WTC11 (cell line): Measurements from ENCODE around the gene MAP3K10.
A peak's percentile ranks its signal among the peaks of the same experiment; 100 is the strongest.

Experiments
- AFF4 ChIP-seq: sonication (generic); formaldehyde crosslinking; IDR thresholded peaks from 2 replicates; pipeline ENCODE4 v1.8.1; 2023; ENCODE audit warnings: mild to moderate bottlenecking, missing genetic modification reagents, borderline replicate concordance
- ATF3 ChIP-seq: sonication (generic); formaldehyde crosslinking; conservative IDR thresholded peaks from 2 replicates; pipeline ENCODE4 v1.8.1; 2022; ENCODE audit warnings: mild to moderate bottlenecking, missing genetic modification reagents
- CTCF ChIP-seq: fragments of 200-600 bp; IDR thresholded peaks from 2 replicates; pipeline ENCODE4 v1.8.0; 2022; ENCODE audit warnings: antibody characterized with exemption
- ESRRA ChIP-seq: sonication (generic); formaldehyde crosslinking; IDR thresholded peaks from 2 replicates; pipeline ENCODE4 v1.8.1; 2022; ENCODE audit warnings: mild to moderate bottlenecking, missing genetic modification reagents, borderline replicate concordance
- GABPB1 ChIP-seq: sonication (generic); formaldehyde crosslinking; IDR thresholded peaks from 2 replicates; pipeline ENCODE4 v1.8.1; 2023; ENCODE audit warnings: mild to moderate bottlenecking, missing genetic modification reagents
- MXD4 ChIP-seq: fragments of 250-450 bp; sonication (Bioruptor Pico); IDR thresholded peaks from 2 replicates; pipeline ENCODE4 v1.8.0; 2021; ENCODE audit warnings: mild to moderate bottlenecking, moderate library complexity, borderline replicate concordance
- NR1H2 ChIP-seq: sonication (generic); formaldehyde crosslinking; IDR thresholded peaks from 2 replicates; pipeline ENCODE4 v1.9.0; 2021; ENCODE audit warnings: mild to moderate bottlenecking, moderate library complexity, missing genetic modification reagents
- PRRX2 ChIP-seq: fragments of 250-450 bp; sonication (Bioruptor Pico); IDR thresholded peaks from 2 replicates; pipeline ENCODE4 v1.8.0; 2021; ENCODE audit warnings: mild to moderate bottlenecking
- STAT6 ChIP-seq: sonication (generic); formaldehyde crosslinking; conservative IDR thresholded peaks from 2 replicates; pipeline ENCODE4 v1.8.1; 2023; ENCODE audit warnings: mild to moderate bottlenecking, low read depth, missing genetic modification reagents, moderate library complexity
- TEAD1 ChIP-seq: sonication (generic); formaldehyde crosslinking; IDR thresholded peaks from 2 replicates; pipeline ENCODE4 v1.8.0; 2022; ENCODE audit warnings: mild to moderate bottlenecking, missing genetic modification reagents
- TP53 ChIP-seq: sonication (generic); formaldehyde crosslinking; IDR thresholded peaks from 2 replicates; pipeline ENCODE4 v1.8.1; 2023; ENCODE audit warnings: mild to moderate bottlenecking, missing genetic modification reagents
- USF1 ChIP-seq: sonication (generic); formaldehyde crosslinking; IDR thresholded peaks from 2 replicates; pipeline ENCODE4 v1.8.0; 2022; ENCODE audit warnings: mild to moderate bottlenecking, missing genetic modification reagents
- ZNF138 ChIP-seq: sonication (generic); formaldehyde crosslinking; conservative IDR thresholded peaks from 2 replicates; pipeline ENCODE4 v1.8.1; 2022; ENCODE audit warnings: mild to moderate bottlenecking, moderate library complexity, missing genetic modification reagents
- ZNF671 ChIP-seq: fragments of 250-450 bp; sonication (Bioruptor Pico); IDR thresholded peaks from 2 replicates; pipeline ENCODE4 v1.8.0; 2021; ENCODE audit warnings: mild to moderate bottlenecking

DNA sequence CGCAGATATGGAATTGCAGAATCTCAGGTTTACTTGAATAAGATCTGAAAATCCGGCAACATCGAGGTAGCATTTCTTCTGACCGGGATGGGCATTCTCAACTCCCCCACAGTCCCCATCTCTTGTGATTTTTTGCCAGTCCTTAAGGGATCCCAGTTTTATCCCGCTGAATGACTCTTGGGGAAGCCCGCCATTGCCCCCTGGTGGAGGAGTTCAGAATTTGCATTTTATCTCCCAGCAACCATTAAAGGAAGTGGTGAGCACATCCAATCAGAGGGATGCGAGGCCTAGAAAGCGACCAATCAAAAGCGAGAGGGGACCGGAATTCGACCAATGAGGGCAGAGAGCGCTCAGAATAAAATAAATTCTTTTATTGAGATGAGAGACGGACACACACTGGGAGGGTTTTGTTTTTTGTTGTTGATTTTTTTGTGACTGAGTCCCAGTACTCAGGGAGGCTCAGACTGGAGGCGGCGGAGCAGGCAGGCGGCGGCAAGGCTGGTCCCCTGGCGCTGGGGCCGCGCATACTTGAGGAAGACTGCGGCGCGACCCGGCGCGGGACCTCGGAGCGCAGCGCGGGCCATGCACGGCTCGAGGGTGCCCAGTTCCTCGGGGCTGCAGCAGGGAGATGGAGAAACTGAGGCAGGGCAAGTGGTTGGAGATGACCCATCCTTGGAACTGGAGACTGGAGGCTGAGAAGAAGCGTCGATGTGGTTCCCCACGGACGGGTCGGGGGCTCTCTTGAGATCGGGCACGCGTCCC lies 30.8 kb downstream of the MAP3K10 start:
- TF ChIP-seq ATF3 (CRISPR knock-in tag) (no peak), ZNF138 (CRISPR knock-in tag) (no peak), PRRX2 (no peak), ZNF671 (CRISPR knock-in tag) (no peak), CTCF (peak; percentile 94), AFF4 (CRISPR knock-in tag) (no peak), STAT6 (CRISPR knock-in tag) (no peak), USF1 (CRISPR knock-in tag) (no peak), ESRRA (CRISPR knock-in tag) (no peak), GABPB1 (CRISPR knock-in tag) (no peak), NR1H2 (CRISPR knock-in tag) (no peak), TP53 (no peak), TEAD1 (CRISPR knock-in tag) (no peak), MXD4 (CRISPR knock-in tag) (no peak)
